ENCODE measurements around the gene IDH2.

DNA sequence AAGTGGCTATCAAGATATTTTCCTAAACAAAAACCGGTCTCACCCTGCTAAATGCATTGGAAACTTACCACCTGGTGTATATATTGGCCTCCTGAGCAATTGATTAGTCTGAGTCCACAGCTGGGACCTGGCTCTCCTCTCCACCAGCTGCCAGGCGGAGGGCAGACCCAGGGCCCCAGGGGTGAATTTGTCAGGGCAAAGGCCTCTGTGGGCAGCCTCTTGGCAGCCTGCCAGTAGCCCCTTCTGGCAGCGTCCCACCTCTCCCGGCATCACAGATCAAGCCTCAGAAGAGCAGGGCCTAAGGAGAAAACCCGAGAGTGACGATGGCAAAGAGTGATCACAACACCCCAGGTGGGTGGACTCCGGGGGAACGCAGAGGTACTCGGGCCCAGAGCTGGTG lies 43.0 kb upstream of the IDH2 start:
- TF ChIP-seq NFXL1 (IDR thresholded peaks at IDR 0.05; ENCODE audit: borderline replicate concordance) (no peak), SMARCA5 (IDR thresholded peaks at IDR 0.05) (no peak), ASH2L (IDR thresholded peaks at IDR 0.05; ENCODE audit: borderline replicate concordance, low read depth) (no peak), ZNF622 (IDR thresholded peaks at IDR 0.05) (no peak), RUNX3 (IDR thresholded peaks at IDR 0.05; ENCODE audit: low read length) (no peak), EED (IDR thresholded peaks at IDR 0.05; ENCODE audit: low read depth) (no peak), POLR2A (IDR thresholded peaks at IDR 0.05; ENCODE audit: low read depth, low read length) (no peak), POLR2AphosphoS5 (IDR thresholded peaks at IDR 0.05; ENCODE audit: low read length) (no peak), TCF7 (IDR thresholded peaks at IDR 0.05; ENCODE audit: borderline replicate concordance) (no peak), BCL11A (IDR thresholded peaks at IDR 0.05; ENCODE audit: low read depth, low read length) (no peak), CEBPB (IDR thresholded peaks at IDR 0.05; ENCODE audit: borderline replicate concordance in 1 of 2, low read depth in 2 of 2, low read length in 2 of 2) (no peak)
- TF ChIP-seq, protein P1, sequence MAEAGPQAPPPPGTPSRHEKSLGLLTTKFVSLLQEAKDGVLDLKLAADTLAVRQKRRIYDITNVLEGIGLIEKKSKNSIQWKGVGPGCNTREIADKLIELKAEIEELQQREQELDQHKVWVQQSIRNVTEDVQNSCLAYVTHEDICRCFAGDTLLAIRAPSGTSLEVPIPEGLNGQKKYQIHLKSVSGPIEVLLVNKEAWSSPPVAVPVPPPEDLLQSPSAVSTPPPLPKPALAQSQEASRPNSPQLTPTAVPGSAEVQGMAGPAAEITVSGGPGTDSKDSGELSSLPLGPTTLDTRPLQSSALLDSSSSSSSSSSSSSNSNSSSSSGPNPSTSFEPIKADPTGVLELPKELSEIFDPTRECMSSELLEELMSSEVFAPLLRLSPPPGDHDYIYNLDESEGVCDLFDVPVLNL (IDR thresholded peaks at IDR 0.05; ENCODE audit: low read depth, low read length), result no peak
- TF ChIP-seq, protein P2, sequence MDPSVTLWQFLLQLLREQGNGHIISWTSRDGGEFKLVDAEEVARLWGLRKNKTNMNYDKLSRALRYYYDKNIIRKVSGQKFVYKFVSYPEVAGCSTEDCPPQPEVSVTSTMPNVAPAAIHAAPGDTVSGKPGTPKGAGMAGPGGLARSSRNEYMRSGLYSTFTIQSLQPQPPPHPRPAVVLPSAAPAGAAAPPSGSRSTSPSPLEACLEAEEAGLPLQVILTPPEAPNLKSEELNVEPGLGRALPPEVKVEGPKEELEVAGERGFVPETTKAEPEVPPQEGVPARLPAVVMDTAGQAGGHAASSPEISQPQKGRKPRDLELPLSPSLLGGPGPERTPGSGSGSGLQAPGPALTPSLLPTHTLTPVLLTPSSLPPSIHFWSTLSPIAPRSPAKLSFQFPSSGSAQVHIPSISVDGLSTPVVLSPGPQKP (IDR thresholded peaks at IDR 0.05; ENCODE audit: low read depth, low read length), result no peak
- TF ChIP-seq, protein P3, sequence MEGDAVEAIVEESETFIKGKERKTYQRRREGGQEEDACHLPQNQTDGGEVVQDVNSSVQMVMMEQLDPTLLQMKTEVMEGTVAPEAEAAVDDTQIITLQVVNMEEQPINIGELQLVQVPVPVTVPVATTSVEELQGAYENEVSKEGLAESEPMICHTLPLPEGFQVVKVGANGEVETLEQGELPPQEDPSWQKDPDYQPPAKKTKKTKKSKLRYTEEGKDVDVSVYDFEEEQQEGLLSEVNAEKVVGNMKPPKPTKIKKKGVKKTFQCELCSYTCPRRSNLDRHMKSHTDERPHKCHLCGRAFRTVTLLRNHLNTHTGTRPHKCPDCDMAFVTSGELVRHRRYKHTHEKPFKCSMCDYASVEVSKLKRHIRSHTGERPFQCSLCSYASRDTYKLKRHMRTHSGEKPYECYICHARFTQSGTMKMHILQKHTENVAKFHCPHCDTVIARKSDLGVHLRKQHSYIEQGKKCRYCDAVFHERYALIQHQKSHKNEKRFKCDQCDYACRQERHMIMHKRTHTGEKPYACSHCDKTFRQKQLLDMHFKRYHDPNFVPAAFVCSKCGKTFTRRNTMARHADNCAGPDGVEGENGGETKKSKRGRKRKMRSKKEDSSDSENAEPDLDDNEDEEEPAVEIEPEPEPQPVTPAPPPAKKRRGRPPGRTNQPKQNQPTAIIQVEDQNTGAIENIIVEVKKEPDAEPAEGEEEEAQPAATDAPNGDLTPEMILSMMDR (IDR thresholded peaks at IDR 0.05 in 2 of 3, conservative IDR thresholded peaks at IDR 0.05 in 1 of 3; ENCODE audit: control insufficient read depth in 2 of 3, extremely low read depth in 1 of 3, insufficient read depth in 1 of 3, low read depth in 3 of 3, low read length in 3 of 3), result no peak

All from GM12878 (cell line).